ENCODE data around the gene RTP1. TPM values are rescaled to one million over a fixed set of nuclear protein-coding genes. Genes with fewer than 3 reads are reported as not detected.

The RTP1 gene
- total RNA-seq, 4 donors from 2014 or later: not detected

GRCh38 chr3:187188931-187189330, 8.4 kb upstream of the RTP1 start:
- H3K4me3 ChIP-seq: no peak overlapping the region
- H3K36me3 ChIP-seq: no peaks in the 10 kb centered on the region
- peak overlapping the region; percentile 72 to 88 (median 80) for H3K27ac ChIP-seq
- in situ Hi-C loops (cut with MboI; ENCODE audit: low pct_ligation_motif_present in 1 of 4, low pct_unique_long_range_greater_than_20kb in 1 of 4, low sequenced_read_pairs in 3 of 4) (no loop called here), intact Hi-C loops (cut with DNase I; ENCODE audit: low total_unique reads) (no loop called here)
- H3K9me3 ChIP-seq: no peaks in the 10 kb centered on the region
- peaks cover 4% of the 10 kb centered on the region for H3K27me3 ChIP-seq
- no peak for DNase-seq
- peak in 2 of 3 donors; percentile 45 to 70 for TF ChIP-seq POLR2AphosphoS5 (IDR thresholded peaks at IDR 0.05)
- no peak for TF ChIP-seq POLR2A (IDR thresholded peaks at IDR 0.05)
- no peak for TF ChIP-seq CTCF (IDR thresholded peaks at IDR 0.05)
- peak; percentile 55 for TF ChIP-seq EP300 (IDR thresholded peaks at IDR 0.05; ENCODE audit: low read depth)
- peaks cover 0 to 23% (median 6%) of the 10 kb centered on the region in 4 donors for H3K4me1 ChIP-seq
- 23% methylated on average over 2 of the region's 2 CpGs; no CpG with 5 or more reads in 1 of the 2 donors for WGBS, 2 donors (ENCODE audit: low coverage in 1 of 2)

GRCh38 chr3:187191271-187191670, 6.0 kb upstream of the RTP1 start:
- peaks cover 0 to 22% (median 6%) of the 10 kb centered on the region in 4 donors for H3K4me1 ChIP-seq
- intact Hi-C loops (cut with DNase I; ENCODE audit: low total_unique reads): no loop called here
- no peak overlapping the region for H3K4me3 ChIP-seq
- no peak for DNase-seq
- H3K27me3 ChIP-seq: peaks cover 4% of the 10 kb centered on the region
- in situ Hi-C loops (cut with MboI; ENCODE audit: low pct_ligation_motif_present in 1 of 4, low pct_unique_long_range_greater_than_20kb in 1 of 4, low sequenced_read_pairs in 3 of 4): no loop called here
- H3K27ac ChIP-seq: no peak overlapping the region
- H3K9me3 ChIP-seq: no peaks in the 10 kb centered on the region
- no peak for TF ChIP-seq POLR2AphosphoS5 (IDR thresholded peaks at IDR 0.05)
- TF ChIP-seq EP300 (IDR thresholded peaks at IDR 0.05; ENCODE audit: low read depth): no peak
- no peak for TF ChIP-seq POLR2A (IDR thresholded peaks at IDR 0.05)
- TF ChIP-seq CTCF (IDR thresholded peaks at IDR 0.05): no peak
- WGBS, 2 donors (ENCODE audit: low coverage in 1 of 2): 40 to 54% methylated on average over 1 of the region's 1 CpG
- H3K36me3 ChIP-seq: no peaks in the 10 kb centered on the region

- intact Hi-C loops (cut with DNase I; ENCODE audit: low total_unique reads) (no loop called here), in situ Hi-C loops (cut with MboI; ENCODE audit: low pct_ligation_motif_present in 1 of 4, low pct_unique_long_range_greater_than_20kb in 1 of 4, low sequenced_read_pairs in 3 of 4) (no loop called here)
- no peak overlapping the region for H3K4me3 ChIP-seq
- TF ChIP-seq POLR2A (IDR thresholded peaks at IDR 0.05): no peak
- no peak for TF ChIP-seq POLR2AphosphoS5 (IDR thresholded peaks at IDR 0.05)
- no peak for TF ChIP-seq EP300 (IDR thresholded peaks at IDR 0.05; ENCODE audit: low read depth)
- TF ChIP-seq CTCF (IDR thresholded peaks at IDR 0.05): no peak
- peaks cover 4% of the 10 kb centered on the region for H3K27me3 ChIP-seq
- no peak for DNase-seq
- no peaks in the 10 kb centered on the region for H3K36me3 ChIP-seq
- H3K9me3 ChIP-seq: no peaks in the 10 kb centered on the region
- H3K4me1 ChIP-seq: peaks cover 0 to 13% (median 1%) of the 10 kb centered on the region in 4 donors
- H3K27ac ChIP-seq: no peak overlapping the region
Measured at GRCh38 chr3:187193181-187193580, 4.1 kb upstream of the RTP1 start.

GRCh38 chr3:187196573-187197334, 532 bp upstream of the RTP1 start:
- no peak overlapping the region for H3K4me3 ChIP-seq
- no peaks in the 10 kb centered on the region for H3K36me3 ChIP-seq
- no peaks in the 10 kb centered on the region for H3K9me3 ChIP-seq
- TF ChIP-seq POLR2AphosphoS5 (IDR thresholded peaks at IDR 0.05) (no peak), POLR2A (IDR thresholded peaks at IDR 0.05) (no peak), CTCF (IDR thresholded peaks at IDR 0.05) (no peak), EP300 (IDR thresholded peaks at IDR 0.05; ENCODE audit: low read depth) (no peak)
- DNase-seq: no peak
- intact Hi-C loops (cut with DNase I; ENCODE audit: low total_unique reads) (no loop called here), in situ Hi-C loops (cut with MboI; ENCODE audit: low pct_ligation_motif_present in 1 of 4, low pct_unique_long_range_greater_than_20kb in 1 of 4, low sequenced_read_pairs in 3 of 4) (no loop called here)
- WGBS, 2 donors (ENCODE audit: low coverage in 1 of 2): 78 to 85% methylated on average over 4 to 7 of the region's 7 CpGs
- no peak overlapping the region for H3K27ac ChIP-seq
- no peaks in the 10 kb centered on the region for H3K4me1 ChIP-seq
- no peaks in the 10 kb centered on the region for H3K27me3 ChIP-seq

All from transverse colon (tissue), 4 donors.